ENCODE data around the gene GTF2IRD1.
"Not testable (repeated sequence)": the region's sequence is repeated elsewhere in the genome, so short reads cannot be mapped to it uniquely, and the experiment has no call there.

GTF2IRD1 gene

DNA sequence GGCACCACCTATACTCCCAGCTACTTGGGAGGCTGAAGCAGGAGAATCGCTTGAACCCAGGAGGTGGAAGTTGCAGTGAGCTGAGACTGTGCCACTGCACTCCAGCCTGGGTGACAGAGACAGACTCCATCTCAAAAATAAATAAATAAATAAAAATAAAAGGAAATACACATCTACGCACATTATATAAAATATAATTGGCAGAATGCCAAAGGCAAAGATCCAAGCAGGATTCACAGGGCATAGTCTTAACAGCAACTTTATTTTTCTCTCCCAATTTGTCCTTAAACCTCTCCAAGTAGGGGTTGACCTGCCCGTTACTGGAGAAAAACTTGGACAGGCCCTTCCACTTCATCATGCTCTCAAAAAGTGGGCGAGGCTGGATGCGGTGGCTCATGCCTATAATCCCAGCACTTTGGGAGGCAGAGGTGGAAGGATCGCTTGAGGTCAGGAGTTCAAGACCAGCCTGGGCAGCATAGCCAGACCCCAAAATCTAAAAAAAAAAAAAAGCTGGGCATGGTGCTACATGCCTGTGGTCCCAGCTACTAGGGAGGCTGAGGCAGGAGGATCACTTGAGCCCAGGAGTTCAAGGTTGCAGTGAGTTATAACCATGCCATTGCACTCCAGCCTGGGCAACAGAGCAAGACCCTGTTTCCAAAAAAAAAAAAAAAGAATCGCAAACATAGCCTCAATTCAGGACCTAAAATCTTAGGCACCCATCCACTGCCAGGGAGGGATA is 38.9 kb upstream of the GTF2IRD1 start:
- not testable (repeated sequence) for H3K4me1 ChIP-seq (ENCODE audit: control insufficient read depth in 1 of 2, insufficient read depth in 2 of 2, low read length in 2 of 2); H3K36me3 ChIP-seq (ENCODE audit: control insufficient read depth in 1 of 2, insufficient read depth in 2 of 2, low read length in 2 of 2); H3K27ac ChIP-seq (ENCODE audit: low read length); H3K9me3 ChIP-seq (ENCODE audit: control insufficient read depth in 1 of 2, low read length in 2 of 2); H3K4me3 ChIP-seq (ENCODE audit: low read depth in 1 of 2, low read length in 2 of 2); H3K27me3 ChIP-seq (ENCODE audit: low read depth, low read length)

DNA sequence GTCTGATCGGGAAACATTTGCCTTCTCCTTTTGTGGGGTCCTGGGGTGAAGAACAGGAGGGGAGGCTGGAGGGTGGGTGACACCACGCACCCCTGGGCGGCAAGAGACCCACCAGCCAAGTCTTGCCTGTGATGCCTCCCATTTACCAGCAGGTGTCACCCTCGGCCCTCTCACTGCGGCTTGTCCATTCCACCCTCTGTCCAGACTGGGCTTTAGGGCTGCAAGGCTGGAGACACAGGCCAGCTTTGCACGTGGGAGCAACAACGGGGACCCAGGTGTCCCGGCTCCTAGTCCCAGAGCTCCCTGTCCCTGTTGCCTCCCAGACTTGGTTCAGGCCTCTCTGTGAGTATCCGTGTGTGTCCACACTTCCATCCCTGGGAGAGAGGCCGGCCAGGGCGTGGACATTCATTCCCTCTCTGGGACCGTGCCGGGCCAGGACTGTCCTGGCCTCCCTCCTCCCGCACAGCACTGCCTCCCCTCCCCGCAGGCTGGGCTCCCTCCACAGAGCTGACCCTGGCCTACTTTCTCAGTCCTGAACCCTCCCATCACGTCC is 36.2 kb upstream of the GTF2IRD1 start:
- no peak overlapping the region for H3K4me3 ChIP-seq (ENCODE audit: low read depth in 1 of 2, low read length in 2 of 2)

DNA sequence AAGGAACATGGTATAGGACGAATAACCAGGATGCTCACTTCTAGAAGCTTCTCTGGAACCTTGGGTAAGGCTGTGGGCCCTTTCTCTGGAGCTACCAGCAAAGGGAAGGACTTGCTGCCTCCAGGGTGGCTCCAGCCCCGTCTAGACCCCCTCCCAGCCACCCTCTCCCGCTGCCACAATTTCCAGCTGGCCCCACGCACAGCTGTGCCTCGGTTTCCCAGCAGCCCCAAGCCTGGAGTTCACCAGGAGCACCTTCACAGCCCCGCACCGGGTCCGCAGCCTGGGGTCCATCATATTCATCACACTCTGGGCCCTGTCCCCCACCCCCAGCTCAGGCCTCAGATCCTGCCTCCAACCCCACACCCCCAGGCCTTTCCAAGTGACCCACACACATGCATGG is 35.6 kb upstream of the GTF2IRD1 start:
- no peak overlapping the region for H3K4me3 ChIP-seq (ENCODE audit: low read depth in 1 of 2, low read length in 2 of 2)
- no peak overlapping the region for H3K27ac ChIP-seq (ENCODE audit: low read length)
- peaks cover 0 to 5% of the 10 kb centered on the region in 2 donors for H3K4me1 ChIP-seq (ENCODE audit: control insufficient read depth in 1 of 2, insufficient read depth in 2 of 2, low read length in 2 of 2)
- H3K36me3 ChIP-seq (ENCODE audit: control insufficient read depth in 1 of 2, insufficient read depth in 2 of 2, low read length in 2 of 2) = no peaks in the 10 kb centered on the region
- no peaks in the 10 kb centered on the region for H3K27me3 ChIP-seq (ENCODE audit: low read depth, low read length)
- H3K9me3 ChIP-seq (ENCODE audit: control insufficient read depth in 1 of 2, low read length in 2 of 2) = no peaks in the 10 kb centered on the region

More for the DNA sequence above, 36.2 kb upstream of the GTF2IRD1 start:
- H3K36me3 ChIP-seq (ENCODE audit: control insufficient read depth in 1 of 2, insufficient read depth in 2 of 2, low read length in 2 of 2) = no peaks in the 10 kb centered on the region
- peaks cover 0 to 5% of the 10 kb centered on the region in 2 donors for H3K4me1 ChIP-seq (ENCODE audit: control insufficient read depth in 1 of 2, insufficient read depth in 2 of 2, low read length in 2 of 2)
- H3K9me3 ChIP-seq (ENCODE audit: control insufficient read depth in 1 of 2, low read length in 2 of 2) = no peaks in the 10 kb centered on the region
- no peak overlapping the region for H3K27ac ChIP-seq (ENCODE audit: low read length)
- H3K27me3 ChIP-seq (ENCODE audit: low read depth, low read length) = no peaks in the 10 kb centered on the region

DNA sequence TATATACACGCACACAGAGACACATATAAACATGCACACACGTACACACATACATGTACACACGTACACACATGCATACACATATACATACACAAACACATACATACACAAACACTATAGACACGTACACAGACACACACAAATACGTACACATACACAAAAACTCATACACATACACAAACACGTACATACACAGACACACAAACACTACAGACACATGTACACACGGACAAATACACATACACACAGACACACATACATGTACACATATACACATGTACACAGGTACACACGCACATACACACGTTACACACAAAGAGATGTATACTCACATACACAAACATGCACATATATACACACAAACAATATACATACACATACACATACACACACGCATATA is 35.2 kb upstream of the GTF2IRD1 start:
- H3K27ac ChIP-seq (ENCODE audit: low read length) = no peak overlapping the region
- no peaks in the 10 kb centered on the region for H3K27me3 ChIP-seq (ENCODE audit: low read depth, low read length)
- peaks cover 0 to 5% of the 10 kb centered on the region in 2 donors for H3K4me1 ChIP-seq (ENCODE audit: control insufficient read depth in 1 of 2, insufficient read depth in 2 of 2, low read length in 2 of 2)
- no peaks in the 10 kb centered on the region for H3K9me3 ChIP-seq (ENCODE audit: control insufficient read depth in 1 of 2, low read length in 2 of 2)
- H3K4me3 ChIP-seq (ENCODE audit: low read depth in 1 of 2, low read length in 2 of 2) = no peak overlapping the region
- H3K36me3 ChIP-seq (ENCODE audit: control insufficient read depth in 1 of 2, insufficient read depth in 2 of 2, low read length in 2 of 2) = no peaks in the 10 kb centered on the region

DNA sequence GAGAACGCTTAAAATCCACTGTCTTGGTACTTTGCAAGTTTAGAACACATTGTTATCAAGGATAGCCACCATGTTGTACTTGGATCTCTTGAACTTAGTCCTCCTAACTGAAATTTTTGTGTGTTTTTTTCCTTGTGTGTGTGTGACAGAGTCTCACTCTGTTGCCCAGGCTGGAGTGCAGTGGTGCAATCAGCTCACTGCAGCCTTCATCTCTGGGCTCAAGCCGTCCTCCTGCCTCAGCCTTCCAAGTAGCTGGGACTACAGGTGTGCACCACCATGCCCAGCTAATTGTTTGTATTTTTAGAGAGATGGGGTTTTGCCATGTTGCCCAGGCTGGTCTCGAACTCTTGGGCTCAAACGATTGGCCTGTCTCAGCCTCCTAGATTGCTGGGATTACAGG is 34.5 kb upstream of the GTF2IRD1 start:
- H3K9me3 ChIP-seq (ENCODE audit: control insufficient read depth in 1 of 2, low read length in 2 of 2); H3K27ac ChIP-seq (ENCODE audit: low read length); H3K27me3 ChIP-seq (ENCODE audit: low read depth, low read length); H3K4me1 ChIP-seq (ENCODE audit: control insufficient read depth in 1 of 2, insufficient read depth in 2 of 2, low read length in 2 of 2); H3K36me3 ChIP-seq (ENCODE audit: control insufficient read depth in 1 of 2, insufficient read depth in 2 of 2, low read length in 2 of 2); H3K4me3 ChIP-seq (ENCODE audit: low read depth in 1 of 2, low read length in 2 of 2): not testable (repeated sequence)

DNA sequence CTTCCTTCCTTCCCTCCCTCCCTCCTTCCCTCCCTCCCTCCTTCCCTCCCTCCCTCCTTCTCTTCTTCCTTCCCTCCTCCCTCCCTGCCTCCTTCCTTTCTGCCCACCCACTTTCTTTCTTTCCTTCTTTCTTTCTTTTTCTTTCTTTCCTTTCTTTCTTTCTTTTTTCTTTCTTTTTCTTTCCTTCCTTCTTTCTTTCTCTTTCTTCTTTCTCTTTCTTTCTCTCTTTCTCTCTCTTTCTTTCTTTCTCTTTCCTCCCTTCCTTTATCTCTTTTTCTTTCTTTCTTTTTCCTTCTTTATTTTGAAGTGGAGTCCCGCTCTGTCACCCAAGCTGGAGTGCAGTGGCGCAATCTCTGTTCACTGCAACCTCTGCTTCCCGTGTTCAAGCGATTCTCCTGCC is 33.7 kb upstream of the GTF2IRD1 start:
- Histone ChIP-seq H3K27ac (ENCODE audit: low read length) (no peak overlapping the region), H3K36me3 (ENCODE audit: control insufficient read depth in 1 of 2, insufficient read depth in 2 of 2, low read length in 2 of 2) (no peaks in the 10 kb centered on the region), H3K9me3 (ENCODE audit: control insufficient read depth in 1 of 2, low read length in 2 of 2) (no peaks in the 10 kb centered on the region), H3K27me3 (ENCODE audit: low read depth, low read length) (no peaks in the 10 kb centered on the region), H3K4me1 (ENCODE audit: control insufficient read depth in 1 of 2, insufficient read depth in 2 of 2, low read length in 2 of 2) (peaks cover 0 to 5% of the 10 kb centered on the region in 2 donors), H3K4me3 (ENCODE audit: low read depth in 1 of 2, low read length in 2 of 2) (no peak overlapping the region)

DNA sequence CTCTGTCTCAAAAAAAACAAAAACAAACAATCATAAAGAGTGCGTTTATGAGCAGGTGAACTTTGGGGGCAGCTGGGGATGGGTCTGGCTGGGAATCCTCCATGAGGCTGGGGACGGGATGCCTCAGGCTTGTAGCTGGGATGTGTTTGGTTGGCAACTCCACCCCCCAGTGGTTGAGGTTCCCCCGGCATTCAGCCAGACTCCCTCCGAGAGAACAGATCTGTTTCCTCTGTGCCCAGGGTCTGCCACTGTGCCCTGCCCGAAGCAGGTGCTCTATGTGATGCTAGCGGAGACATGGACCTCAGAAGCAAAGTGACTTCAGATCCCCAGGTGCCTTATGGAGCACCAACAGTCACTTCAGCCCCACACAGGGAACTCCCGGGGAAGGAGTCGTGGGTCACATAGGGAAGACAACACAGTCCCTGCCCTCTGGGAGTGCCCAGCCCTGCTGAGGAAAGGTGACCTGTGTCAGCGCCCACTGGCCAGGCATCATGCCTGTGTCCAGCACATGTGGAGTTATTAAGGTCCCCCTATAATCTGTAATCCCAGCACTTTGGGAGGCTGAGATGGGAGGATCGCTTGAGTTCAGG is 29.3 kb upstream of the GTF2IRD1 start:
- Histone ChIP-seq H3K27me3 (ENCODE audit: low read depth, low read length) (no peaks in the 10 kb centered on the region), H3K4me3 (ENCODE audit: low read depth in 1 of 2, low read length in 2 of 2) (no peak overlapping the region), H3K36me3 (ENCODE audit: control insufficient read depth in 1 of 2, insufficient read depth in 2 of 2, low read length in 2 of 2) (no peaks in the 10 kb centered on the region), H3K4me1 (ENCODE audit: control insufficient read depth in 1 of 2, insufficient read depth in 2 of 2, low read length in 2 of 2) (no peaks in the 10 kb centered on the region), H3K9me3 (ENCODE audit: control insufficient read depth in 1 of 2, low read length in 2 of 2) (no peaks in the 10 kb centered on the region), H3K27ac (ENCODE audit: low read length) (no peak overlapping the region)

DNA sequence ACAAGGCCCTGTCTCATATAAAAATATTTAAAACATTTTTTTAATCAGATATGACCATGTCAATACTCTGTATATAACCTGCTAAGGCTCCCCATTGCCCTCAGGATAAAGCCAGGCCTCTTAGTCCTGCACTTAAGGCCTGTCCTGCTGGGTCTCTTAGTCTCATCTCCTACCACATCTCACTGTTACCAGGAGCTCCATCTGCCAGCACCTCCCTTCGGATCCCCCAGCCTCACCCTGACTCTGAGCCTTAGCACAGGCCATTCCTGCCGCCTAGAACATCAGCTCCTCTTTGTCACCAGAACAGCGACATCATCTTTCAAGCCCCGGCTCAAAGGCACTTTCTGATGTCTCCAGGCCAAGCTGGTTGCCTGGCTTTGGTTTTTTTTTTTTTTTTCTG is 25.7 kb upstream of the GTF2IRD1 start:
- Histone ChIP-seq H3K27me3 (ENCODE audit: low read depth, low read length) (no peaks in the 10 kb centered on the region), H3K27ac (ENCODE audit: low read length) (no peak overlapping the region), H3K9me3 (ENCODE audit: control insufficient read depth in 1 of 2, low read length in 2 of 2) (no peaks in the 10 kb centered on the region), H3K4me3 (ENCODE audit: low read depth in 1 of 2, low read length in 2 of 2) (no peak overlapping the region), H3K36me3 (ENCODE audit: control insufficient read depth in 1 of 2, insufficient read depth in 2 of 2, low read length in 2 of 2) (no peaks in the 10 kb centered on the region), H3K4me1 (ENCODE audit: control insufficient read depth in 1 of 2, insufficient read depth in 2 of 2, low read length in 2 of 2) (no peaks in the 10 kb centered on the region)

DNA sequence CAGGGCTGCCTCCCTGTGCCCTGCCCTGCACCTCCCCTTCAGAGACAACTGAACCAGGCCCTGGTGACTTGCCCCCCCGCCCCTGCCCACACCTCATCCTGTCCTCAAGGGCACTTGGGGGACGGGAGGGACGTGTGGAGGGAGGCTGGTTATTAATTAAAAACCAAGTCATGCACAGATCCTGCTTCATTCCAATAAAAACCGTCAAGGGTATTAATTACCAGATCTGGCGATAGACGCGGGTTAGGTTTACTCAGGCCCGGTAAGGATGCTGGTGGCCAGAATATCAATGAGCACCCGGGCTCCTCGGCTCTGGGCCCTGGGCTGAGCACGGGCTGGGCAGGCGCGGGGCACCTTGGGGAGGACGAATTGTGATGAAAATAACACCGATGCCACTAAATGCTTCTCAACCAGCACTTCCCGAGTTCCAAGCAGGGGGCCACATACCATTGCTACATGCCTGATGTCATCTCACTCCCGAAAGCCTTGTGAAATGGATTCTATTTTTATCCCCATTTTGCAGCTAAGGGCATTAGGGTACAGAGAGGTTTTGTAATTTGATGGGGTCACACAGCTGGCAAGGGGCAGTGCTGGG is 24.5 kb upstream of the GTF2IRD1 start:
- H3K27ac ChIP-seq (ENCODE audit: low read length) = no peak overlapping the region
- no peak overlapping the region for H3K4me3 ChIP-seq (ENCODE audit: low read depth in 1 of 2, low read length in 2 of 2)
- no peaks in the 10 kb centered on the region for H3K27me3 ChIP-seq (ENCODE audit: low read depth, low read length)
- no peaks in the 10 kb centered on the region for H3K4me1 ChIP-seq (ENCODE audit: control insufficient read depth in 1 of 2, insufficient read depth in 2 of 2, low read length in 2 of 2)
- H3K36me3 ChIP-seq (ENCODE audit: control insufficient read depth in 1 of 2, insufficient read depth in 2 of 2, low read length in 2 of 2) = no peaks in the 10 kb centered on the region
- H3K9me3 ChIP-seq (ENCODE audit: control insufficient read depth in 1 of 2, low read length in 2 of 2) = no peaks in the 10 kb centered on the region

DNA sequence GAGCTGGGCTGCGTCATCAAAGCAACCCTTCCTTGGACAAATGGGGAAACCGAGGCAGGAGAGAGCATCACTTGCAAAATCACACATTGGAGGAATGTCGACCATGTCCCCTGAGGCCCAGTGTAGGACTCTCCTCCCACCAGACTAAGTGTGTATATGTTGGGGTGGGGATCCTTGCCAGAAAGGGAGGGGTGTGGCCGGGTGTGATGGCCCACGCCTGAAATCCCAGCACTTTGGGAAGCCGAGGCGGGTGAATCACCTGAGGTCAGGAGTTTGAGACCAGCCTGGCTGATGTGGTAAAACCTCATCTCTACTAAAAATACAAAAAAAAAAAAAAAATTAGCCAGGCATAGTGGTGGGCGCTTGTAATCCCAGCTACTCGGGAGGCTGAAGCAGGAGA is 23.3 kb upstream of the GTF2IRD1 start:
- not testable (repeated sequence) for H3K9me3 ChIP-seq (ENCODE audit: control insufficient read depth in 1 of 2, low read length in 2 of 2); H3K27ac ChIP-seq (ENCODE audit: low read length); H3K4me3 ChIP-seq (ENCODE audit: low read depth in 1 of 2, low read length in 2 of 2); H3K4me1 ChIP-seq (ENCODE audit: control insufficient read depth in 1 of 2, insufficient read depth in 2 of 2, low read length in 2 of 2); H3K36me3 ChIP-seq (ENCODE audit: control insufficient read depth in 1 of 2, insufficient read depth in 2 of 2, low read length in 2 of 2); H3K27me3 ChIP-seq (ENCODE audit: low read depth, low read length)

DNA sequence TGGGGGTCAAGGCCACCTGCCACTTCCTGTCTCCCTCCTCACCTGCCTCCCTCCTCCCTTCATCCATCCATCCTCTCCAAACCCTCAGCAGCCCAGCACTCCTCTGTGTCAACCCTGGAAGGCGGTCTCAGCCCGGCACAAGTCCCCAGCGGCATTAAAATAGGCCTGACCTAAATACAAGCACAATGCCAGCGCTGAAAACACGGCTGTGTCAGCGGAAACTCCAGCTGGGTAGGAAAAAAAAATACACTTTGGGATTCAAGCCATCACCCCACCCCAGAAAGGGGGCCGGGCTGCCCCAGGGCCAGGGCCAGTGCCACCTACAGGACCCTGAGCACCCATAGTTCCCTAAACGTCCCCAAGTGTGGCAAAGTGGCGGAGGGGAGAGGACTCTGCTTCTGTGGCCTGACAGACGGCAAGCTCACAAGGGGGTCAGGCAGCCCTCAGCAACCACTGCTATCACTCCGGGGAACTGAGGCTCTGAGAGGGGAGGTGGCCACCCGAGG is 22.7 kb upstream of the GTF2IRD1 start:
- H3K27me3 ChIP-seq (ENCODE audit: low read depth, low read length) = no peaks in the 10 kb centered on the region
- H3K9me3 ChIP-seq (ENCODE audit: control insufficient read depth in 1 of 2, low read length in 2 of 2) = no peaks in the 10 kb centered on the region
- H3K4me1 ChIP-seq (ENCODE audit: control insufficient read depth in 1 of 2, insufficient read depth in 2 of 2, low read length in 2 of 2) = no peaks in the 10 kb centered on the region
- H3K36me3 ChIP-seq (ENCODE audit: control insufficient read depth in 1 of 2, insufficient read depth in 2 of 2, low read length in 2 of 2) = no peaks in the 10 kb centered on the region
- no peak overlapping the region for H3K4me3 ChIP-seq (ENCODE audit: low read depth in 1 of 2, low read length in 2 of 2)
- no peak overlapping the region for H3K27ac ChIP-seq (ENCODE audit: low read length)

Data from muscle layer of duodenum (tissue), 2 donors.